B cell (primary cell): ENCODE measurements around the gene TLK2. TPM values are rescaled to one million over a fixed set of nuclear protein-coding genes. Genes with fewer than 3 reads are reported as not detected.
"Not testable (repeated sequence)": the region's sequence is repeated elsewhere in the genome, so short reads cannot be mapped to it uniquely, and the experiment has no call there.

Experiments used
- ATAC-seq: fragments of 200-7000 bp; cut with Tn5 transposase; one replicate; pipeline ENCODE4 v1.10.0; 2021; ENCODE audit warnings: low read depth, mild to moderate bottlenecking, moderate number of reproducible peaks, moderate library complexity
- CTCF ChIA-PET: fragments of 350-600 bp; sonication (Branson Sonifier 250); formaldehyde crosslinking; loops from one replicate; lab custom pipeline; 2021; ENCODE audit warnings: antibody characterized with exemption, inconsistent platforms; lab: Charles Lee
- POLR2A ChIA-PET: fragments of 350-600 bp; sonication (Branson Sonifier 250); formaldehyde crosslinking; loops from one replicate; lab custom pipeline; 2021; ENCODE audit warnings: antibody characterized with exemption; lab: Charles Lee
- DNase-seq: peaks from one replicate; pipeline ENCODE4 v3.0.0; 2013
- H2AFZ ChIP-seq: 2 replicates; pipeline ENCODE4 v1.6.1; 2012; ENCODE audit warnings: mild to moderate bottlenecking, low read depth, low read length; ENCODE audit not compliant: insufficient read depth, poor library complexity, severe bottlenecking
- H3K27ac ChIP-seq, 2 donors: 1 replicate in 1 of 2; 2 replicates in 1 of 2; pipeline ENCODE4 v1.5.1; 2012 to 2013; ENCODE audit warnings: low read length in 2 of 2, mild to moderate bottlenecking in 2 of 2, moderate library complexity in 1 of 2
- H3K27me3 ChIP-seq, 4 experiments: fragments of 200-600 bp in 1 of 4; sonication (generic) in 1 of 4; replicated peaks in 1 of 4; 1 replicate in 2 of 4; 2 replicates in 2 of 4; pipeline versions ENCODE4 v1.6.1 to v1.7.0; 2013 to 2016; ENCODE audit warnings: low read length in 3 of 4, mild to moderate bottlenecking in 2 of 4, mixed read lengths in 1 of 4, moderate library complexity in 1 of 4; ENCODE audit not compliant: insufficient read depth in 4 of 4, control insufficient read depth in 3 of 4; ENCODE audit errors: control extremely low read depth in 1 of 4
- H3K36me3 ChIP-seq, 2 experiments: replicated peaks in 1 of 2; 1 replicate in 1 of 2; 2 replicates in 1 of 2; pipeline versions ENCODE4 v1.6.1 to v1.7.1; 2013; ENCODE audit warnings: low read length in 1 of 2; ENCODE audit not compliant: insufficient read depth in 2 of 2, control insufficient read depth in 1 of 2; ENCODE audit errors: control extremely low read depth in 1 of 2, extremely low read depth in 1 of 2
- H3K4me1 ChIP-seq, 2 donors: fragments of 200-600 bp in 1 of 2; sonication (generic) in 1 of 2; 1 replicate in 1 of 2; 2 replicates in 1 of 2; pipeline versions ENCODE4 v1.5.1 to v1.6.1; 2013 to 2017; ENCODE audit warnings: low read length in 2 of 2; ENCODE audit not compliant: control insufficient read depth in 2 of 2, insufficient read depth in 2 of 2
- H3K4me2 ChIP-seq: replicated peaks from 2 replicates; pipeline ENCODE3; 2012; ENCODE audit warnings: mild to moderate bottlenecking, low read depth, low read length; ENCODE audit not compliant: poor library complexity, severe bottlenecking
- H3K4me3 ChIP-seq, 5 experiments: fragments of 200-600 bp in 1 of 5; sonication (generic) in 1 of 5; 1 replicate in 3 of 5; 2 replicates in 2 of 5; pipeline versions ENCODE4 v1.5.1 to v1.7.0; 2011 to 2016; ENCODE audit warnings: low read length in 4 of 5, mild to moderate bottlenecking in 4 of 5, low read depth in 2 of 5, control low read depth in 1 of 5, moderate library complexity in 1 of 5; ENCODE audit not compliant: insufficient read depth in 1 of 5; ENCODE audit errors: control extremely low read depth in 1 of 5, extremely low read depth in 1 of 5
- H3K79me2 ChIP-seq: fragments of 200-600 bp; sonication (generic); one replicate; pipeline ENCODE4 v1.6.0; 2016; ENCODE audit warnings: low read length; ENCODE audit not compliant: control insufficient read depth, insufficient read depth
- H3K9ac ChIP-seq: fragments of 200-600 bp; sonication (generic); 2 replicates; pipeline ENCODE4 v1.6.1; 2017; ENCODE audit warnings: mild to moderate bottlenecking, low read length, moderate library complexity
- H3K9me3 ChIP-seq, 3 donors: one replicate each; pipeline versions ENCODE4 v1.6.1 to v1.7.1; 2013; ENCODE audit warnings: low read length in 2 of 3; ENCODE audit not compliant: control insufficient read depth in 2 of 3, insufficient read depth in 1 of 3; ENCODE audit errors: control extremely low read depth in 1 of 3
- H4K20me1 ChIP-seq: 2 replicates; pipeline ENCODE4 v1.6.0; 2012; ENCODE audit warnings: mild to moderate bottlenecking, low read length; ENCODE audit not compliant: insufficient read depth, control insufficient read depth, poor library complexity, severe bottlenecking
- H3K27ac Mint-ChIP-seq: one replicate; pipeline ENCODE4 v1.8.0; 2021; ENCODE audit warnings: mixed read lengths
- H3K27me3 Mint-ChIP-seq: one replicate; pipeline ENCODE4 v1.8.0; 2021; ENCODE audit warnings: mixed read lengths
- H3K4me1 Mint-ChIP-seq: one replicate; pipeline ENCODE4 v1.8.0; 2021; ENCODE audit warnings: mixed read lengths
- H3K4me3 Mint-ChIP-seq: one replicate; pipeline ENCODE4 v1.8.0; 2021; ENCODE audit warnings: mixed read lengths
- H3K9me3 Mint-ChIP-seq: one replicate; pipeline ENCODE4 v1.8.0; 2022; ENCODE audit warnings: mixed read lengths; ENCODE audit not compliant: insufficient read depth
- WGBS: methylation state at CpG from one replicate; pipeline ENCODE4 v1.1.5; 2013; ENCODE audit warnings: missing lambda C conversion rate; ENCODE audit not compliant: insufficient coverage; 5-methylcytosine and 5-hydroxymethylcytosine counted together
- intact Hi-C: fragments of 100-400 bp; cut with micrococcal nuclease; formaldehyde crosslinking; loops from one replicate; pipeline ENCODE4 v1.10.0; 2022
- polyA plus RNA-seq: library from polyadenylated mRNA; depleted of rRNA; stranded (reverse); fragments of >200 nt; gene quantifications from 2 replicates; pipeline ENCODE4 v1.2.3, GENCODE V29; 2012
- total RNA-seq, 2 donors: library from RNA; stranded (reverse); fragments of 120-200 nt in 1 of 2; gene quantifications; 1 replicate in 1 of 2; 2 replicates in 1 of 2; pipeline versions ENCODE4 v1.2.3 to v1.2.4, GENCODE V29; 2013 to 2022

Gene TLK2
- total and polyA plus RNA-seq, 2 donors (not counting 1 experiment from before 2014, with no cell fraction given), result 36.3 to 75.3 TPM

DNA sequence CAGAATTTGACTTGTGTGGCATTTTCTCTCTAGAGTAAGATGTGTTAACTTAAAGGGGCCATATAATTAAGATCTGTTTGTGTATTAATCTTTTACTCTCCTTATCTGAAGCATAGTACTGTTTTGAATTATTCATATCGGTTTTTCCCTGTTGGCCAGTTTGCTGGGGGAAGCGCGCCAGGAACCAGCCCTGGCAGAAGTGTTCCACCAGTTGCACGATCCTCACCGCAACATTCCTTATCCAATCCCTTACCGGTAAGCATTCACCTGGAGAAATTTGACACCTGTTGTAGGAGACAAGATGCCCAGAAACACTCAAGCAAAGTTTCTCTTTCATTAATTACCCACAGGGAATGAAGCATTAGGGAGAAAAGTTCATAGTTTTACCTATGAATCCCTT is 45.5 kb downstream of the TLK2 start:
- H3K9me3 Mint-ChIP-seq, POLR2A ChIA-PET, H3K4me2 ChIP-seq, H3K27me3 ChIP-seq, ATAC-seq, H3K27ac Mint-ChIP-seq, H2AFZ ChIP-seq, H3K4me3 Mint-ChIP-seq, DNase-seq, H3K9ac ChIP-seq, H3K9me3 ChIP-seq, H3K4me3 ChIP-seq, CTCF ChIA-PET, H3K4me1 Mint-ChIP-seq, H3K27me3 Mint-ChIP-seq, H3K27ac ChIP-seq, H3K4me1 ChIP-seq, intact Hi-C loops: not testable (repeated sequence)
- peaks cover 0 to 19% of the 10 kb centered on the region in 2 experiments for H3K36me3 ChIP-seq
- peaks cover 10% of the 10 kb centered on the region for H3K79me2 ChIP-seq
- no CpG with 5 or more reads among the region's 6 CpGs for WGBS
- peaks cover 13% of the 10 kb centered on the region for H4K20me1 ChIP-seq

DNA sequence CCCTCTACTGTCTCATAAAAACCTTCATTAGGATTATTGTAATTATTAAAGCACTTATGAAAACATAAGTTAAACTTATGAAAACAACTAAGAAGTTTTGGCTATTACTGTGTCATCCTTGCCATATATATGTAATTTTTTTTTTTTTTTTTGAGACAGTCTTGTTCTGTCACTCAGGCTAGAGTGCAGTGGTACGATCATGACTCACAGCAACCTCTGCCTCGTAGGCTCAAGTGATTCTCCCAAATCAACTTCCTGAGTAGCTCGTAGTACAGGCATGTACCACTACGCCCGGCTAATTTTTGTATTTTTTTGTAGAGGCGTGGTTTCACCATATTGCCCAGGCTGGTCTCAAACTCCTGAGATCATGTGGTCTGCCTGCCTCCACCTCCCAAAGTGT is 46.7 kb downstream of the TLK2 start:
- H3K27ac ChIP-seq, H3K9me3 ChIP-seq, H3K4me3 Mint-ChIP-seq, H3K27me3 ChIP-seq, H3K4me1 ChIP-seq, CTCF ChIA-PET, H2AFZ ChIP-seq, H3K9me3 Mint-ChIP-seq, H3K4me2 ChIP-seq, POLR2A ChIA-PET, ATAC-seq, H3K27me3 Mint-ChIP-seq, intact Hi-C loops, H3K27ac Mint-ChIP-seq, H3K4me1 Mint-ChIP-seq, DNase-seq, H4K20me1 ChIP-seq, H3K79me2 ChIP-seq, H3K9ac ChIP-seq, H3K4me3 ChIP-seq: not testable (repeated sequence)
- WGBS, result no CpG with 5 or more reads among the region's 6 CpGs
- H3K36me3 ChIP-seq, result peaks cover 0 to 21% of the 10 kb centered on the region in 2 experiments

DNA sequence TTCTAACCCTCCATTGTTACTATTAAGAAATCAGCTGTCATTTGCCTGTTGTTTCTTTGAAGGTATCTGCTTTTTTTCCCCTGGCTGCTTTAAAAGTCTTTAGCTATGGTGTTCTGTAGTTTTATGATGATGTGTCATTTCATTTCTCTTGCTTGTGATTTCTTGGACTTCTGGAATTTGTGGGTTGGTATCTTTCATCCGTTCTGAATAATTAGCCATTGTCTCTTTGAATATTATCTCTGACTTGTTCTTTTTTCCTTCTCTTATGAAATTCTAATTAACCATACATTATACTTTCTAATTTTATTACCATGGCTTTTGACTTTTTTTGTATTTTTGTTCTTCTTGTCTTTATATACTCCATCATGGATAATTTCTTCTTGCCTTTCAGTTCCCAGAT is 52.3 kb downstream of the TLK2 start:
- H3K27me3 Mint-ChIP-seq, DNase-seq, H3K4me3 ChIP-seq, H4K20me1 ChIP-seq, POLR2A ChIA-PET, H3K9ac ChIP-seq, H3K27ac ChIP-seq, H3K27ac Mint-ChIP-seq, H3K9me3 Mint-ChIP-seq, CTCF ChIA-PET, H2AFZ ChIP-seq, intact Hi-C loops, H3K79me2 ChIP-seq, H3K4me1 ChIP-seq, ATAC-seq, H3K4me1 Mint-ChIP-seq, H3K27me3 ChIP-seq, H3K9me3 ChIP-seq, H3K4me2 ChIP-seq, H3K4me3 Mint-ChIP-seq: not testable (repeated sequence)
- H3K36me3 ChIP-seq, result peaks cover 0 to 10% of the 10 kb centered on the region in 2 experiments
- no CpG with 5 or more reads among the region's 1 CpG for whole genome bisulfite sequencing

DNA sequence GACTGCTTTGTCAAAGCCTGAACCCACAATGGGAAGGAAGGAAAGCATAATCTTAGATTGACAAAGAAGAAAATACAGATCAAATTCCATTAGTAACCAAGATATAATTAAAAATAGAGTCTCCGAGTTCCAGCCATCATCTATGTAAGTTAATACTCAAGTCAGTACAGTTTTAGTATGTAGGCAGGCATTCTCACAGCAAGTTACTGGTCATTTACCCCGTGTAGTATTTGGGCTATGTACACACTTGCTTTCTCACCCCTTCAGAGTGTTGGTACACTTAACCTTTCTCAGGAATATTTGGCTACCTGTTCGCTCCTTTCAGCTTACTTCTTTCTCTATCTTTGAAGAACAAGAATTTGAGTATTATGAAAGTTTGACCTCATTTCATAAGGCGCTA is 57.9 kb downstream of the TLK2 start:
- H3K4me3 Mint-ChIP-seq, H3K4me1 Mint-ChIP-seq, H3K4me2 ChIP-seq, H2AFZ ChIP-seq, H3K9me3 Mint-ChIP-seq, H3K4me3 ChIP-seq, ATAC-seq, H3K9ac ChIP-seq, H3K27ac Mint-ChIP-seq, intact Hi-C loops, H4K20me1 ChIP-seq, H3K27ac ChIP-seq, H3K9me3 ChIP-seq, CTCF ChIA-PET, DNase-seq, H3K27me3 ChIP-seq, POLR2A ChIA-PET, H3K4me1 ChIP-seq, H3K27me3 Mint-ChIP-seq: not testable (repeated sequence)
- Histone ChIP-seq H3K79me2 (peaks cover 23% of the 10 kb centered on the region), H3K36me3 (peaks cover 4 to 26% of the 10 kb centered on the region in 2 experiments)
- no CpG with 5 or more reads among the region's 4 CpGs for WGBS
